BLaER1 (cell line): ENCODE data around the gene TBC1D1.

Experiments used
- H3K27ac ChIP-seq: shearing (Covaris generic); formaldehyde crosslinking; 2 replicates; pipeline ENCODE4 v1.8.1; 2022
- H3K27me3 ChIP-seq: shearing (Covaris generic); formaldehyde crosslinking; 2 replicates; pipeline ENCODE4 v1.8.1; 2022
- H3K36me3 ChIP-seq: shearing (Covaris generic); formaldehyde crosslinking; 2 replicates; pipeline ENCODE4 v1.8.1; 2022
- H3K4me1 ChIP-seq: shearing (Covaris generic); formaldehyde crosslinking; 2 replicates; pipeline ENCODE4 v1.8.1; 2022
- H3K4me2 ChIP-seq: shearing (Covaris generic); formaldehyde crosslinking; 2 replicates; pipeline ENCODE4 v1.8.1; 2022
- H3K4me3 ChIP-seq: shearing (Covaris generic); formaldehyde crosslinking; 2 replicates; pipeline ENCODE4 v1.8.1; 2022
- H3K9ac ChIP-seq: shearing (Covaris generic); formaldehyde crosslinking; 2 replicates; pipeline ENCODE4 v1.8.1; 2022
- H3K9me3 ChIP-seq: shearing (Covaris generic); formaldehyde crosslinking; 2 replicates; pipeline ENCODE4 v1.8.1; 2022
- H4K20me1 ChIP-seq: shearing (Covaris generic); formaldehyde crosslinking; 2 replicates; pipeline ENCODE4 v1.8.1; 2022
- Cebpa-rat ChIP-seq: shearing (Covaris generic); IDR thresholded peaks from 2 replicates; pipeline ENCODE4 v1.8.1; 2022

TBC1D1 gene

GRCh38 chr4:37902738-37903693 lies 12.1 kb downstream of the TBC1D1 start:
- Histone ChIP-seq H3K27me3 (no peaks in the 10 kb centered on the region), H3K4me1 (peaks cover 17% of the 10 kb centered on the region), H3K9me3 (peaks cover 4% of the 10 kb centered on the region; the same call in 1 of the 2 replicates), H3K4me3 (no peak overlapping the region), H3K27ac (no peak overlapping the region), H3K36me3 (peaks cover 73% of the 10 kb centered on the region), H4K20me1 (peaks cover 18% of the 10 kb centered on the region; the same call in 1 of the 2 replicates), H3K9ac (no peak overlapping the region), H3K4me2 (no peak overlapping the region)
- TF ChIP-seq Cebpa-rat = no peak

- Histone ChIP-seq H3K27me3 (no peaks in the 10 kb centered on the region), H3K4me3 (no peak overlapping the region), H3K9ac (no peak overlapping the region), H3K9me3 (peaks cover 4% of the 10 kb centered on the region; the same call in 1 of the 2 replicates), H3K4me1 (peaks cover 17% of the 10 kb centered on the region), H4K20me1 (peaks cover 18% of the 10 kb centered on the region; the same call in 1 of the 2 replicates), H3K36me3 (peaks cover 71% of the 10 kb centered on the region), H3K4me2 (no peak overlapping the region), H3K27ac (no peak overlapping the region)
- TF ChIP-seq Cebpa-rat = no peak
These were observed 13.0 kb downstream of the TBC1D1 start for GRCh38 chr4:37903901-37904300.

- no peaks in the 10 kb centered on the region for H3K9me3 ChIP-seq
- H4K20me1 ChIP-seq = peaks cover 18% of the 10 kb centered on the region
- peaks cover 64% of the 10 kb centered on the region for H3K36me3 ChIP-seq
- H3K4me3 ChIP-seq = no peak overlapping the region
- peaks cover 17% of the 10 kb centered on the region for H3K4me1 ChIP-seq
- H3K27ac ChIP-seq = no peak overlapping the region
- no peak overlapping the region for H3K4me2 ChIP-seq
- no peak for TF ChIP-seq Cebpa-rat
- no peaks in the 10 kb centered on the region for H3K27me3 ChIP-seq
- H3K9ac ChIP-seq = no peak overlapping the region
These were observed 13.9 kb downstream of the TBC1D1 start for GRCh38 chr4:37904824-37905223.

- Histone ChIP-seq H3K4me2 (no peak overlapping the region), H3K9me3 (no peaks in the 10 kb centered on the region), H3K4me1 (peaks cover 14% of the 10 kb centered on the region), H3K4me3 (no peak overlapping the region), H3K27ac (no peak overlapping the region), H3K36me3 (peaks cover 61% of the 10 kb centered on the region), H4K20me1 (peaks cover 18% of the 10 kb centered on the region), H3K27me3 (no peaks in the 10 kb centered on the region), H3K9ac (no peak overlapping the region)
- no peak for TF ChIP-seq Cebpa-rat
These were observed 14.8 kb downstream of the TBC1D1 start for GRCh38 chr4:37905533-37906169.

GRCh38 chr4:37908488-37909331 lies 17.8 kb downstream of the TBC1D1 start:
- Histone ChIP-seq H3K9me3 (no peaks in the 10 kb centered on the region), H3K27ac (no peak overlapping the region), H4K20me1 (peaks cover 7% of the 10 kb centered on the region), H3K27me3 (no peaks in the 10 kb centered on the region), H3K4me1 (no peaks in the 10 kb centered on the region), H3K4me2 (no peak overlapping the region), H3K9ac (no peak overlapping the region), H3K36me3 (peaks cover 59% of the 10 kb centered on the region), H3K4me3 (no peak overlapping the region)
- TF ChIP-seq Cebpa-rat = no peak

- no peak for TF ChIP-seq Cebpa-rat
- Histone ChIP-seq H3K36me3 (peaks cover 59% of the 10 kb centered on the region), H3K9me3 (no peaks in the 10 kb centered on the region), H3K4me3 (no peak overlapping the region), H4K20me1 (no peaks in the 10 kb centered on the region; the same call in none of the 2 replicates), H3K27ac (no peak overlapping the region), H3K4me1 (no peaks in the 10 kb centered on the region), H3K4me2 (no peak overlapping the region), H3K9ac (no peak overlapping the region), H3K27me3 (no peaks in the 10 kb centered on the region)
These were observed 18.6 kb downstream of the TBC1D1 start for GRCh38 chr4:37909332-37910090.

GRCh38 chr4:37910091-37910486 lies 19.2 kb downstream of the TBC1D1 start:
- no peaks in the 10 kb centered on the region for H3K27me3 ChIP-seq
- H4K20me1 ChIP-seq = no peaks in the 10 kb centered on the region; the same call in none of the 2 replicates
- H3K36me3 ChIP-seq = peaks cover 60% of the 10 kb centered on the region
- no peaks in the 10 kb centered on the region for H3K4me1 ChIP-seq
- H3K9me3 ChIP-seq = no peaks in the 10 kb centered on the region
- H3K27ac ChIP-seq = no peak overlapping the region
- TF ChIP-seq Cebpa-rat = no peak
- H3K4me2 ChIP-seq = no peak overlapping the region
- no peak overlapping the region for H3K4me3 ChIP-seq
- H3K9ac ChIP-seq = no peak overlapping the region

GRCh38 chr4:37914539-37914938 lies 23.7 kb downstream of the TBC1D1 start:
- H4K20me1 ChIP-seq = peaks cover 11% of the 10 kb centered on the region; the same call in 1 of the 2 replicates
- no peaks in the 10 kb centered on the region for H3K27me3 ChIP-seq
- H3K4me1 ChIP-seq = no peaks in the 10 kb centered on the region
- peaks cover 47% of the 10 kb centered on the region for H3K36me3 ChIP-seq
- H3K4me2 ChIP-seq = no peak overlapping the region
- no peak overlapping the region for H3K4me3 ChIP-seq
- no peaks in the 10 kb centered on the region for H3K9me3 ChIP-seq
- no peak overlapping the region for H3K27ac ChIP-seq
- H3K9ac ChIP-seq = no peak overlapping the region
- no peak for TF ChIP-seq Cebpa-rat

GRCh38 chr4:37917388-37917787 lies 26.5 kb downstream of the TBC1D1 start:
- H3K9me3 ChIP-seq = no peaks in the 10 kb centered on the region
- H3K36me3 ChIP-seq = peaks cover 44% of the 10 kb centered on the region
- H3K4me1 ChIP-seq = no peaks in the 10 kb centered on the region
- no peaks in the 10 kb centered on the region for H3K27me3 ChIP-seq
- no peak overlapping the region for H3K9ac ChIP-seq
- H3K4me2 ChIP-seq = no peak overlapping the region
- TF ChIP-seq Cebpa-rat = no peak
- H3K27ac ChIP-seq = no peak overlapping the region
- no peak overlapping the region for H3K4me3 ChIP-seq
- H4K20me1 ChIP-seq = 0 out of 2 replicates have a peak, but pooled peaks cover 18% of the 10 kb centered on the region
